ENCODE data around the gene FHIT. TPM values are rescaled to one million over a fixed set of nuclear protein-coding genes. Genes with fewer than 3 reads are reported as not detected.

FHIT gene
- polyA plus RNA-seq, 1 donor from 2014 or later: 17.3 TPM

GRCh38 chr3:59769127-59769750, 1482.0 kb downstream of the FHIT start:
- H3K4me1 Mint-ChIP-seq: peaks cover 0 to 8% (median 4%) of the 10 kb centered on the region in 3 donors
- peaks cover 3% of the 10 kb centered on the region for H3K27me3 Mint-ChIP-seq
- no peak overlapping the region for H3K27ac Mint-ChIP-seq
- H3K9me3 Mint-ChIP-seq: no peaks in the 10 kb centered on the region
- H3K36me3 Mint-ChIP-seq: no peaks in the 10 kb centered on the region
- H3K4me3 Mint-ChIP-seq: no peak overlapping the region

- Mint-ChIP-seq H3K9me3 (no peaks in the 10 kb centered on the region), H3K4me1 (no peaks in the 10 kb centered on the region), H3K27me3 (peaks cover 1% of the 10 kb centered on the region), H3K27ac (no peak overlapping the region), H3K36me3 (peaks cover 2% of the 10 kb centered on the region), H3K4me3 (no peak overlapping the region)
Observed at GRCh38 chr3:59766200-59766872, 1484.9 kb downstream of the FHIT start.

GRCh38 chr3:59764171-59764570, 1487.1 kb downstream of the FHIT start:
- H3K27ac Mint-ChIP-seq: no peak overlapping the region
- no peaks in the 10 kb centered on the region for H3K4me1 Mint-ChIP-seq
- H3K9me3 Mint-ChIP-seq: no peaks in the 10 kb centered on the region
- peaks cover 1% of the 10 kb centered on the region for H3K27me3 Mint-ChIP-seq
- peak overlapping the region in 1 of 4 donors; percentile 18 for H3K4me3 Mint-ChIP-seq
- H3K36me3 Mint-ChIP-seq: peaks cover 2% of the 10 kb centered on the region

GRCh38 chr3:59762941-59763340, 1488.3 kb downstream of the FHIT start:
- Mint-ChIP-seq H3K36me3 (peaks cover 2% of the 10 kb centered on the region), H3K9me3 (no peaks in the 10 kb centered on the region), H3K27ac (no peak overlapping the region), H3K27me3 (peaks cover 4% of the 10 kb centered on the region), H3K4me3 (no peak overlapping the region), H3K4me1 (no peaks in the 10 kb centered on the region)

GRCh38 chr3:59759298-59760031, 1491.8 kb downstream of the FHIT start:
- peaks cover 4% of the 10 kb centered on the region for H3K27me3 Mint-ChIP-seq
- no peaks in the 10 kb centered on the region for H3K9me3 Mint-ChIP-seq
- H3K4me3 Mint-ChIP-seq: no peak overlapping the region
- no peaks in the 10 kb centered on the region for H3K4me1 Mint-ChIP-seq
- no peak overlapping the region for H3K27ac Mint-ChIP-seq
- peaks cover 2% of the 10 kb centered on the region for H3K36me3 Mint-ChIP-seq

- H3K27ac Mint-ChIP-seq: no peak overlapping the region
- H3K4me1 Mint-ChIP-seq: no peaks in the 10 kb centered on the region
- H3K27me3 Mint-ChIP-seq: peaks cover 3% of the 10 kb centered on the region
- peaks cover 2% of the 10 kb centered on the region for H3K36me3 Mint-ChIP-seq
- H3K4me3 Mint-ChIP-seq: no peak overlapping the region
- H3K9me3 Mint-ChIP-seq: no peaks in the 10 kb centered on the region
Observed at GRCh38 chr3:59758672-59759071, 1492.6 kb downstream of the FHIT start.

GRCh38 chr3:59756934-59757333, 1494.3 kb downstream of the FHIT start:
- no peaks in the 10 kb centered on the region for H3K4me1 Mint-ChIP-seq
- peaks cover 3% of the 10 kb centered on the region for H3K27me3 Mint-ChIP-seq
- H3K27ac Mint-ChIP-seq: no peak overlapping the region
- no peaks in the 10 kb centered on the region for H3K9me3 Mint-ChIP-seq
- H3K4me3 Mint-ChIP-seq: no peak overlapping the region
- H3K36me3 Mint-ChIP-seq: peaks cover 2% of the 10 kb centered on the region

GRCh38 chr3:59754456-59755129, 1496.7 kb downstream of the FHIT start:
- no peak overlapping the region for H3K4me3 Mint-ChIP-seq
- H3K27ac Mint-ChIP-seq: no peak overlapping the region
- H3K4me1 Mint-ChIP-seq: no peaks in the 10 kb centered on the region
- no peaks in the 10 kb centered on the region for H3K36me3 Mint-ChIP-seq
- H3K27me3 Mint-ChIP-seq: peaks cover 5% of the 10 kb centered on the region
- no peaks in the 10 kb centered on the region for H3K9me3 Mint-ChIP-seq

GRCh38 chr3:59753808-59754450, 1497.3 kb downstream of the FHIT start:
- Mint-ChIP-seq H3K4me3 (no peak overlapping the region), H3K4me1 (no peaks in the 10 kb centered on the region), H3K9me3 (no peaks in the 10 kb centered on the region), H3K27ac (no peak overlapping the region), H3K27me3 (peaks cover 5% of the 10 kb centered on the region), H3K36me3 (no peaks in the 10 kb centered on the region)

GRCh38 chr3:59752925-59753324, 1498.3 kb downstream of the FHIT start:
- Mint-ChIP-seq H3K27me3 (peaks cover 2% of the 10 kb centered on the region), H3K27ac (no peak overlapping the region), H3K4me3 (no peak overlapping the region), H3K4me1 (no peaks in the 10 kb centered on the region), H3K36me3 (no peaks in the 10 kb centered on the region), H3K9me3 (no peaks in the 10 kb centered on the region)

- H3K4me1 Mint-ChIP-seq: no peaks in the 10 kb centered on the region
- no peaks in the 10 kb centered on the region for H3K36me3 Mint-ChIP-seq
Observed at GRCh38 chr3:59751606-59752005, 1499.6 kb downstream of the FHIT start.

GRCh38 chr3:59750391-59750790, 1500.9 kb downstream of the FHIT start:
- no peak overlapping the region for H3K4me3 Mint-ChIP-seq
- no peaks in the 10 kb centered on the region for H3K9me3 Mint-ChIP-seq
- H3K27ac Mint-ChIP-seq: no peak overlapping the region
- peaks cover 2% of the 10 kb centered on the region for H3K27me3 Mint-ChIP-seq
- no peaks in the 10 kb centered on the region for H3K4me1 Mint-ChIP-seq
- H3K36me3 Mint-ChIP-seq: no peaks in the 10 kb centered on the region

More at GRCh38 chr3:59751606-59752005, 1499.6 kb downstream of the FHIT start:
- H3K27me3 Mint-ChIP-seq: peaks cover 2% of the 10 kb centered on the region
- H3K9me3 Mint-ChIP-seq: no peaks in the 10 kb centered on the region
- no peak overlapping the region for H3K4me3 Mint-ChIP-seq
- no peak overlapping the region for H3K27ac Mint-ChIP-seq

- H3K9me3 Mint-ChIP-seq: no peaks in the 10 kb centered on the region
- H3K4me1 Mint-ChIP-seq: no peaks in the 10 kb centered on the region
- H3K27ac Mint-ChIP-seq: no peak overlapping the region
- no peak overlapping the region for H3K4me3 Mint-ChIP-seq
- peaks cover 2% of the 10 kb centered on the region for H3K27me3 Mint-ChIP-seq
- no peaks in the 10 kb centered on the region for H3K36me3 Mint-ChIP-seq
Observed at GRCh38 chr3:59749291-59749690, 1502.0 kb downstream of the FHIT start.

- Mint-ChIP-seq H3K4me3 (peak overlapping the region in 1 of 4 donors; percentile 12), H3K27ac (no peak overlapping the region), H3K9me3 (peaks cover 0 to 2% (median 0%) of the 10 kb centered on the region in 3 donors), H3K36me3 (peaks cover 2% of the 10 kb centered on the region), H3K27me3 (peaks cover 3% of the 10 kb centered on the region), H3K4me1 (no peaks in the 10 kb centered on the region)
Observed at GRCh38 chr3:59746585-59746984, 1504.7 kb downstream of the FHIT start.

GRCh38 chr3:59737241-59737640, 1514.0 kb downstream of the FHIT start:
- Mint-ChIP-seq H3K9me3 (peaks cover 0 to 2% (median 0%) of the 10 kb centered on the region in 3 donors), H3K27ac (no peak overlapping the region), H3K27me3 (peaks cover 6% of the 10 kb centered on the region), H3K4me1 (peaks cover 3% of the 10 kb centered on the region in 3 donors), H3K4me3 (no peak overlapping the region), H3K36me3 (peaks cover 2% of the 10 kb centered on the region)

Data from IgD-negative memory B cell (primary cell).